ENCODE results near the gene OR56A4. TPM values are rescaled to one million over a fixed set of nuclear protein-coding genes. Genes with fewer than 3 reads are reported as not detected.
"Not testable (repeated sequence)": the region's sequence is repeated elsewhere in the genome, so short reads cannot be mapped to it uniquely, and the experiment has no call there.

The OR56A4 gene
- total RNA-seq, 2 donors from 2014 or later = not detected

DNA sequence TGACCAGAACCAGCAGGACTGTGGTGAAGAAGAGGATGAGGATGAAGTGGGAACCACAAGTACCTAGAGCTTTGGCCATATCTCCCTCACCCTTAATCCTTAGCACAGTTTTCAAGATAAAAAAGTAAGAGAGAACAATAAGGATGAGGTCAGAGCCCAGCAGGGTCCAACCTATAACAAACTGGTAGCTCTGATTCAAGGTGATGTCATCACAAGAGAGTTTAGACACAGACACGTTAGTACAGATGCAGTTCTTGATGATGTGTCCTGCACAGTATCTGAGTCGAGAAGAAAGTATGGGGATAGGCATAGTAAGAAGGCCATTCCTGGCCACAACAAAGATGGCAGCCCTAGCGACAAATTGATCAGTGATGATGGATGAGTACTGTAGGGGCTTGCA lies 39.0 kb downstream of the OR56A4 start:
- Histone ChIP-seq H3K4me3 (no peak overlapping the region), H3K27ac (no peak overlapping the region), H3K4me1 (ENCODE audit: control insufficient read depth in 1 of 2, low read depth in 2 of 2) (no peaks in the 10 kb centered on the region), H3K36me3 (no peaks in the 10 kb centered on the region), H3K9me3 (peaks cover 8% of the 10 kb centered on the region), H3K27me3 (replicated peaks; ENCODE audit: insufficient read depth) (no peaks in the 10 kb centered on the region)
- TF ChIP-seq CTCF (IDR thresholded peaks at IDR 0.05) = no peak
- DNase-seq (ENCODE audit: low spot score) = no peak
- no peak for ATAC-seq (ENCODE audit: insufficient number of reproducible peaks, low FRiP score, low read depth)

GRCh38 chr11:5966958-5967357 lies 39.8 kb downstream of the OR56A4 start:
- Histone ChIP-seq H3K4me3 (no peak overlapping the region), H3K27ac (no peak overlapping the region), H3K27me3 (replicated peaks; ENCODE audit: insufficient read depth) (no peaks in the 10 kb centered on the region), H3K9me3 (peaks cover 8% of the 10 kb centered on the region), H3K36me3 (no peaks in the 10 kb centered on the region), H3K4me1 (ENCODE audit: control insufficient read depth in 1 of 2, low read depth in 2 of 2) (no peaks in the 10 kb centered on the region)
- ATAC-seq (ENCODE audit: insufficient number of reproducible peaks, low FRiP score, low read depth) (no peak), DNase-seq (ENCODE audit: low spot score) (no peak)
- TF ChIP-seq CTCF (IDR thresholded peaks at IDR 0.05) = no peak

- H3K27me3 ChIP-seq (replicated peaks; ENCODE audit: insufficient read depth); DNase-seq (ENCODE audit: low spot score); H3K27ac ChIP-seq; ATAC-seq (ENCODE audit: insufficient number of reproducible peaks, low FRiP score, low read depth); H3K4me1 ChIP-seq (ENCODE audit: control insufficient read depth in 1 of 2, low read depth in 2 of 2); H3K36me3 ChIP-seq; H3K4me3 ChIP-seq; H3K9me3 ChIP-seq: not testable (repeated sequence)
These were observed 45.9 kb downstream of the OR56A4 start for GRCh38 chr11:5960704-5961320.

GRCh38 chr11:5955586-5955985 lies 51.2 kb downstream of the OR56A4 start:
- Histone ChIP-seq H3K4me1 (ENCODE audit: control insufficient read depth in 1 of 2, low read depth in 2 of 2) (no peaks in the 10 kb centered on the region), H3K4me3 (no peak overlapping the region), H3K27ac (no peak overlapping the region), H3K27me3 (replicated peaks; ENCODE audit: insufficient read depth) (no peaks in the 10 kb centered on the region), H3K9me3 (no peaks in the 10 kb centered on the region), H3K36me3 (no peaks in the 10 kb centered on the region)
- no peak for DNase-seq (ENCODE audit: low spot score)
- ATAC-seq (ENCODE audit: insufficient number of reproducible peaks, low FRiP score, low read depth) = no peak
- TF ChIP-seq CTCF (IDR thresholded peaks at IDR 0.05) = no peak

Other genes starting within 250 kb of the OR56A4 start
- not detected for gene OR52N5, start 223.6 kb downstream of the OR56A4 start, total RNA-seq
- gene OR52N1, start 215.7 kb downstream of the OR56A4 start, total RNA-seq = under 1 TPM in 1 of 2 donors, not detected in 1; 0.42 TPM
- gene OR52N2, start 198.0 kb downstream of the OR56A4 start, total RNA-seq = not detected
- gene OR52E6, start 165.0 kb downstream of the OR56A4 start, total RNA-seq = not detected
- not detected for gene OR52E8, start 149.3 kb downstream of the OR56A4 start, total RNA-seq
- gene OR52E4, start 126.3 kb downstream of the OR56A4 start, total RNA-seq = not detected
- gene OR52E5, start 113.7 kb downstream of the OR56A4 start, total RNA-seq = not detected
- not detected for gene OR56A3, start 64.7 kb downstream of the OR56A4 start, total RNA-seq
- not detected for gene OR56A5, start 38.5 kb downstream of the OR56A4 start, total RNA-seq
- gene OR52L1, start 20.0 kb downstream of the OR56A4 start, total RNA-seq = not detected
- gene OR56A1, start 23.8 kb upstream of the OR56A4 start, total RNA-seq = not detected
- not detected for gene OR56B4, start 100.7 kb upstream of the OR56A4 start, total RNA-seq
- gene OR52B2, start 163.4 kb upstream of the OR56A4 start, total RNA-seq = not detected
- gene OR52W1, start 192.3 kb upstream of the OR56A4 start, total RNA-seq = not detected
- gene C11orf42, start 198.6 kb upstream of the OR56A4 start, total RNA-seq = not detected
- gene FHIP1B, start 227.7 kb upstream of the OR56A4 start, total RNA-seq = 10 to 100 TPM; 53.4 to 63.2 TPM
- not detected for gene CNGA4, start 232.1 kb upstream of the OR56A4 start, total RNA-seq